ENCODE measurements around the gene FOXN3.
"Not testable (repeated sequence)": the region's sequence is repeated elsewhere in the genome, so short reads cannot be mapped to it uniquely, and the experiment has no call there.

The FOXN3 gene

GRCh38 chr14:89205137-89205740, 211.8 kb downstream of the FOXN3 start:
- in situ Hi-C loops (cut with HindIII; ENCODE audit: low pct_unique_long_range_greater_than_20kb, low sequenced_read_pairs): no loop called here
- no peak for DNase-seq (ENCODE audit: low read depth in 1 of 2, low spot score in 1 of 2)
- TF ChIP-seq JUND (IDR thresholded peaks at IDR 0.05; ENCODE audit: low read depth): no peak

- no peak for DNase-seq (ENCODE audit: low read depth in 1 of 2, low spot score in 1 of 2)
- in situ Hi-C loops (cut with HindIII; ENCODE audit: low pct_unique_long_range_greater_than_20kb, low sequenced_read_pairs): no loop called here
- no peak for TF ChIP-seq JUND (IDR thresholded peaks at IDR 0.05; ENCODE audit: low read depth)
Measured at GRCh38 chr14:89202413-89203190, 214.4 kb downstream of the FOXN3 start.

GRCh38 chr14:89201645-89202044, 215.4 kb downstream of the FOXN3 start:
- TF ChIP-seq JUND (IDR thresholded peaks at IDR 0.05; ENCODE audit: low read depth): no peak
- no peak for DNase-seq (ENCODE audit: low read depth in 1 of 2, low spot score in 1 of 2)
- in situ Hi-C loops (cut with HindIII; ENCODE audit: low pct_unique_long_range_greater_than_20kb, low sequenced_read_pairs): no loop called here

GRCh38 chr14:89199357-89199756, 217.7 kb downstream of the FOXN3 start:
- in situ Hi-C loops (cut with HindIII; ENCODE audit: low pct_unique_long_range_greater_than_20kb, low sequenced_read_pairs); DNase-seq (ENCODE audit: low read depth in 1 of 2, low spot score in 1 of 2): not testable (repeated sequence)

GRCh38 chr14:89198544-89199329, 218.3 kb downstream of the FOXN3 start:
- DNase-seq (ENCODE audit: low read depth in 1 of 2, low spot score in 1 of 2): no peak
- TF ChIP-seq JUND (IDR thresholded peaks at IDR 0.05; ENCODE audit: low read depth): no peak
- in situ Hi-C loops (cut with HindIII; ENCODE audit: low pct_unique_long_range_greater_than_20kb, low sequenced_read_pairs): no loop called here

DNA sequence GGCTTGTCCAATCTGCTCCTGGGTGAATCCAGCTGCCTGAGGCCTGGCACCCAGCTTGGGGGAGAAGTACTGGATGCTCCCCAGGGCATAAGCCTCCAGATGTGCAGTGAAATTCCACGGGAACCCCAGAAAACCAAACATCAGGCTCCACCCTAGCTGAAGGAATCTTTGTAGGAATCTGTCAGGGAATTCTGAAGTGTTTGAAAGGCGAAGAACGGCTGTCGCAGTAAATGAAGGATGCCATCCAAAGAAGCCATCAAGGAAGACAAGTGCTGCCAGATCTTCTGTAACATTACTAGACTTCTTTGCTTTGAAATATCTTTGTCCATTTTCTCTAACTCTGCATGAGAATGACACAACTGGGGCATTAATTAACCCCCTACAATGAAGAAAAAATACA, 219.4 kb downstream of the FOXN3 start:
- in situ Hi-C loops (cut with HindIII; ENCODE audit: low pct_unique_long_range_greater_than_20kb, low sequenced_read_pairs): no loop called here
- TF ChIP-seq JUND (IDR thresholded peaks at IDR 0.05; ENCODE audit: low read depth): no peak
- DNase-seq (ENCODE audit: low read depth in 1 of 2, low spot score in 1 of 2): no peak

DNA sequence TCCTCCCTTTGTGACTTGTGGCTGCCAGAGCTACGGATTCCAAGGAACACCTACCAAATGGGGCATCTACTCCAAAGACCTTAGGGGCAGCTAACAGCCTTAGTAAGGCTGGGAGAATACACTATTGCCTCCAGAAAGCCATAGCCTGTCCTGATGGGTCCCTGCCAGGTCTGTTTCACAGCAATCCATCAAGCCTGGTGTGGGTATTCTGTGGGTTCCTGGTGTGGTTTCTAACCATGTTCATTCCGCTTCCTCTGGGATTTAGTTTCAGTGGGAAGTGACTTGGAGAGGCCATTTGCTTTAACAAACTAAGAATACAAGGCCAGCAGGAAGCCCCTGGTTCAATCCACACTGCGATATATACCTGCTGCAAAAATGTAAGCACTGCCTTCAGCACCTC, 220.5 kb downstream of the FOXN3 start:
- no peak for DNase-seq (ENCODE audit: low read depth in 1 of 2, low spot score in 1 of 2)
- in situ Hi-C loops (cut with HindIII; ENCODE audit: low pct_unique_long_range_greater_than_20kb, low sequenced_read_pairs): no loop called here
- no peak for TF ChIP-seq JUND (IDR thresholded peaks at IDR 0.05; ENCODE audit: low read depth)

- in situ Hi-C loops (cut with HindIII; ENCODE audit: low pct_unique_long_range_greater_than_20kb, low sequenced_read_pairs): no loop called here
- TF ChIP-seq JUND (IDR thresholded peaks at IDR 0.05; ENCODE audit: low read depth): no peak
- no peak for DNase-seq (ENCODE audit: low read depth in 1 of 2, low spot score in 1 of 2)
Measured at GRCh38 chr14:89194376-89194775, 222.7 kb downstream of the FOXN3 start.

DNA sequence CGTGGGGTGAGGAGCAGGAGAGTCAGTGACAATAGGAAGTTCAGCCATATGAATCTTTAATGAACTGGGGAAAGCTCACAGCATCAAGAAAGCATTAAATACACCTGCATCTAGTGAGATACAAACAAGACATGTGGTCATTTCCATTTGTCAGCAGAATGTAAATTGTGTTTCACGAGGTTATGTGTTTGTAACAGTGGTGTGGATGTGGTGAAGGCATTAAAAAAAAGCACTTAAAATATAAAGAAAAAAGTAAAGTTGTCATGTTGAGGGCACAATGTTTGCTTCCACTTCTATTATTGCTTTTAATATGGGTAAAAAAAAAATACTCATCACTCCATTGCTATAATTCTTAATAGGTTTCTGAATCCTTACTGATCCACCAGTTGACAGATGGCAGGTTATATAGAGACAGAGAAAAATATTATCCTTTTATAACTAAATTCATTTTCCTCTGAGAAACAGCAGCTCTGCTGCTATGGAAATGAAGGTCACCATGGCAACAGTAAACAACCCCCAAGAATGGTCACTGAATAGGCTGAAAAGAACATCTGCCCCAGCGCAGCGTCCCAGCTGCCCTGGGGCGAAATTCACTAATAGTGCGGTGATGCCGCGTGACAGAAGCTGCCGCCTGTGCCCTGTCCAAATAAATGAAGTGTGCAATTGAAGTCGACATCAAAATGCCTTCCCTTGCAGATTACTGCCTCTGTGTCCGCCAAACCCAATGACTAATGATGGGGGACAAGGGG, 226.1 kb downstream of the FOXN3 start:
- no peak for TF ChIP-seq JUND (IDR thresholded peaks at IDR 0.05; ENCODE audit: low read depth)
- in situ Hi-C loops (cut with HindIII; ENCODE audit: low pct_unique_long_range_greater_than_20kb, low sequenced_read_pairs): no loop called here
- no peak for DNase-seq (ENCODE audit: low read depth in 1 of 2, low spot score in 1 of 2)

DNA sequence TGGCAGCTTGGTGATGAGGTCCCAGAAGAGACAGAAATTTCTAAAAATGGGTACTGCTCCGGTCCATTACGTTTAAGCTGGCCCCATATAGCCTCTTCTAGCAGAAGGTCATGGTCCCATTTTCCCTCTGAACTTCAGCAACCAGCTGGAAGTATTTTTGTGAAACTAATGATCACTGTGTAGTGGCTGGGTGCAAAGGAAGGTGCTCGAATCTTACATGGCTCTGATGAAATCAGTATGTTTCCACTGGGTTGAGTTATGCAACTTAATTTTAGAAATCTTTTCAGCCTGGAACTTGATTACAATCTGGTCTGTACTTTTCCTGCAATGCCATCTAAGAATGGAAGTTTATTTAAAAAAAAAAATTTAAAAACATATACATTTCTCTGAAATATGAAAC, 228.5 kb downstream of the FOXN3 start:
- in situ Hi-C loops (cut with HindIII; ENCODE audit: low pct_unique_long_range_greater_than_20kb, low sequenced_read_pairs): no loop called here
- TF ChIP-seq JUND (IDR thresholded peaks at IDR 0.05; ENCODE audit: low read depth): no peak
- DNase-seq (ENCODE audit: low read depth in 1 of 2, low spot score in 1 of 2): no peak

GRCh38 chr14:89187501-89187900, 229.5 kb downstream of the FOXN3 start:
- no peak for DNase-seq (ENCODE audit: low read depth in 1 of 2, low spot score in 1 of 2)
- TF ChIP-seq JUND (IDR thresholded peaks at IDR 0.05; ENCODE audit: low read depth): no peak
- in situ Hi-C loops (cut with HindIII; ENCODE audit: low pct_unique_long_range_greater_than_20kb, low sequenced_read_pairs): no loop called here

GRCh38 chr14:89186856-89187376, 230.1 kb downstream of the FOXN3 start:
- in situ Hi-C loops (cut with HindIII; ENCODE audit: low pct_unique_long_range_greater_than_20kb, low sequenced_read_pairs): no loop called here
- DNase-seq (ENCODE audit: low read depth in 1 of 2, low spot score in 1 of 2): no peak
- TF ChIP-seq JUND (IDR thresholded peaks at IDR 0.05; ENCODE audit: low read depth): no peak

All from T47D (cell line).